ENCODE data around the gene CANT1. TPM values are rescaled to one million over a fixed set of nuclear protein-coding genes. Genes with fewer than 3 reads are reported as not detected.
A peak's percentile ranks its signal among the peaks of the same experiment; 100 is the strongest.

The CANT1 gene
- total RNA-seq, 1 experiment from 2014 or later, result 33.0 TPM

GRCh38 chr17:78965491-78965924, 44.1 kb downstream of the CANT1 start:
- H4K91ac ChIP-seq (ENCODE audit: insufficient read length, low read depth, low read length), result no peak overlapping the region
- no peak overlapping the region for H2BK20ac ChIP-seq (ENCODE audit: low read depth, low read length, poor library complexity, severe bottlenecking)
- H2BK12ac ChIP-seq (ENCODE audit: insufficient read length, low read depth, low read length), result no peak overlapping the region
- H3K79me2 ChIP-seq (ENCODE audit: insufficient read depth, low read length), result no peaks in the 10 kb centered on the region
- H2BK5ac ChIP-seq (ENCODE audit: insufficient read length, low read length), result no peak overlapping the region
- no peaks in the 10 kb centered on the region for H3K79me1 ChIP-seq (ENCODE audit: insufficient read depth, low read depth, low read length, poor library complexity, severe bottlenecking)
- peaks cover 2% of the 10 kb centered on the region for H3K27me3 Mint-ChIP-seq (ENCODE audit: low read depth)
- TF ChIP-seq CTCF (conservative IDR thresholded peaks at IDR 0.05), result no peak
- H3K4me1 ChIP-seq (ENCODE audit: insufficient read depth, low read length), result no peaks in the 10 kb centered on the region
- H3K36me3 Mint-ChIP-seq (ENCODE audit: insufficient read depth in 1 of 3, low read depth in 3 of 3), result peaks cover 0 to 13% (median 4%) of the 10 kb centered on the region in 3 experiments; a peak in 3 of 7 replicates
- no peaks in the 10 kb centered on the region; a peak in 1 of 5 replicates for H3K9me3 Mint-ChIP-seq
- no peak overlapping the region for H2AK5ac ChIP-seq (ENCODE audit: insufficient read length, low read length)
- H3K9me3 ChIP-seq (ENCODE audit: control insufficient read depth, low read depth, low read length), result no peaks in the 10 kb centered on the region
- no peak overlapping the region for H2BK15ac ChIP-seq (ENCODE audit: low read depth, low read length)
- no peak overlapping the region for H3K18ac ChIP-seq (ENCODE audit: insufficient read length, low read depth, low read length)
- H3K27me3 ChIP-seq (ENCODE audit: insufficient read depth, low read length), result no peaks in the 10 kb centered on the region
- H3K14ac ChIP-seq (ENCODE audit: insufficient read depth, low read length), result no peak overlapping the region
- H3K4me2 ChIP-seq (ENCODE audit: insufficient read depth, insufficient read length, low read length), result no peak overlapping the region
- no peak overlapping the region for H3K4ac ChIP-seq (ENCODE audit: low read depth, low read length)
- H3K27ac Mint-ChIP-seq, result no peak overlapping the region; a peak in 1 of 7 replicates
- H4K8ac ChIP-seq (replicated peaks; ENCODE audit: insufficient read length, low read depth, low read length), result no peak overlapping the region
- peak; percentile 28 for DNase-seq
- no peak overlapping the region for H4K5ac ChIP-seq (ENCODE audit: insufficient read length, low read depth, low read length)
- no peak overlapping the region for H2BK120ac ChIP-seq (ENCODE audit: low read depth, low read length, poor library complexity, severe bottlenecking)
- H3K4me3 Mint-ChIP-seq, result no peak overlapping the region
- no peak overlapping the region for H3K9ac ChIP-seq (ENCODE audit: extremely low read depth, insufficient read length, low read length)
- no peak overlapping the region for H3T11ph ChIP-seq (ENCODE audit: low read length)
- H3K56ac ChIP-seq (ENCODE audit: insufficient read length, low read depth, low read length), result no peak overlapping the region
- no peak overlapping the region for H3K23ac ChIP-seq (ENCODE audit: insufficient read length, low read depth, low read length)
- H3K23me2 ChIP-seq (ENCODE audit: insufficient read length, low read depth, low read length, poor library complexity, severe bottlenecking), result no peaks in the 10 kb centered on the region
- no peaks in the 10 kb centered on the region for H4K20me1 ChIP-seq (ENCODE audit: control insufficient read depth, insufficient read depth, insufficient read length)
- no CpG with 5 or more reads among the region's 8 CpGs for WGBS (ENCODE audit: extremely low coverage, insufficient read length, low lambda C conversion rate)
- no peaks in the 10 kb centered on the region for H3K4me1 Mint-ChIP-seq
- H2AFZ ChIP-seq (ENCODE audit: low read length), result no peak overlapping the region
- H3K27ac ChIP-seq (ENCODE audit: insufficient read length, low read depth, low read length), result no peak overlapping the region
